PFSK-1 (cell line): ENCODE data around the gene NCKAP1.

Experiments
- FOXP2 ChIP-seq: optimal IDR thresholded peaks from 2 replicates; pipeline ENCODE3; 2011; ENCODE audit warnings: borderline replicate concordance, control low read depth, inconsistent platforms; ENCODE audit not compliant: insufficient read depth; ENCODE audit errors: extremely low read length, extremely low read depth
- POLR2AphosphoS5 ChIP-seq: IDR thresholded peaks from 2 replicates; pipeline ENCODE4 v1.6.1; 2012; ENCODE audit warnings: low read depth, mild to moderate bottlenecking, control low read depth, low read length, moderate library complexity
- REST ChIP-seq, 2 experiments: IDR thresholded peaks; 2 replicates each; pipeline versions ENCODE4 v1.6.1 to v1.8.0; 2011 to 2012; ENCODE audit warnings: low read depth in 2 of 2, low read length in 2 of 2, control low read depth in 1 of 2, inconsistent platforms in 1 of 2, mild to moderate bottlenecking in 1 of 2, moderate library complexity in 1 of 2; ENCODE audit not compliant: insufficient read depth in 1 of 2
- SIN3A ChIP-seq: IDR thresholded peaks from 2 replicates; pipeline ENCODE4 v1.6.1; 2012; ENCODE audit warnings: mild to moderate bottlenecking, low read length, moderate library complexity, borderline replicate concordance; ENCODE audit not compliant: insufficient read depth
- TAF1 ChIP-seq: IDR thresholded peaks from 2 replicates; pipeline ENCODE4 v1.6.1; 2012; ENCODE audit warnings: low read length, control low read depth, borderline replicate concordance; ENCODE audit not compliant: insufficient read depth

Gene NCKAP1

GRCh38 chr2:183014005-183014404, 24.3 kb downstream of the NCKAP1 start:
- no peak for TF ChIP-seq FOXP2
- TF ChIP-seq TAF1 = no peak
- no peak for TF ChIP-seq SIN3A
- TF ChIP-seq REST (IDR thresholded peaks at IDR 0.05; ENCODE audit: insufficient read depth in 1 of 2, low read depth in 2 of 2, low read length in 2 of 2) = no peak
- no peak for TF ChIP-seq POLR2AphosphoS5

GRCh38 chr2:183011743-183012142, 26.5 kb downstream of the NCKAP1 start:
- TF ChIP-seq POLR2AphosphoS5 = no peak
- TF ChIP-seq SIN3A = no peak
- TF ChIP-seq FOXP2 = no peak

GRCh38 chr2:183010112-183010511, 28.1 kb downstream of the NCKAP1 start:
- TF ChIP-seq POLR2AphosphoS5 (no peak), REST (IDR thresholded peaks at IDR 0.05; ENCODE audit: insufficient read depth in 1 of 2, low read depth in 2 of 2, low read length in 2 of 2) (no peak), SIN3A (no peak), TAF1 (no peak), FOXP2 (no peak)

GRCh38 chr2:183009249-183009899, 28.9 kb downstream of the NCKAP1 start:
- TF ChIP-seq POLR2AphosphoS5 (no peak), TAF1 (no peak), FOXP2 (no peak), REST (IDR thresholded peaks at IDR 0.05; ENCODE audit: insufficient read depth in 1 of 2, low read depth in 2 of 2, low read length in 2 of 2) (no peak), SIN3A (no peak)

GRCh38 chr2:183001948-183002347, 36.3 kb downstream of the NCKAP1 start:
- no peak for TF ChIP-seq FOXP2
- no peak for TF ChIP-seq REST (IDR thresholded peaks at IDR 0.05; ENCODE audit: insufficient read depth in 1 of 2, low read depth in 2 of 2, low read length in 2 of 2)
- TF ChIP-seq POLR2AphosphoS5 = no peak
- no peak for TF ChIP-seq SIN3A
- no peak for TF ChIP-seq TAF1
